Activated CD4-positive, alpha-beta T cell treated with anti-CD3 and anti-CD28 coated beads, Interleukin-2, amount 50 U/mL, for 24 hours (primary cell): ENCODE results near the gene SHBG.

Experiments used
- DNase-seq, 2 donors: peaks; one replicate each; pipeline ENCODE4 v3.0.0-alpha.2; 2020; ENCODE audit warnings: low read depth in 1 of 2, low spot score in 1 of 2

SHBG gene

GRCh38 chr17:7646457-7646856, 16.5 kb downstream of the SHBG start:
- no peak for DNase-seq

GRCh38 chr17:7647018-7647417, 17.1 kb downstream of the SHBG start:
- no peak for DNase-seq

- peak; percentile 21 to 59 for DNase-seq
These were observed 20.7 kb downstream of the SHBG start, which contains the start of gene ATP1B2 for GRCh38 chr17:7650509-7651096. Gene ATP1B2 (plus strand): TSS chr17:7650926. CDS start chr17:7651519, 593 bp downstream.

GRCh38 chr17:7651097-7651664, 21.2 kb downstream of the SHBG start:
- DNase-seq, result no peak

DNA sequence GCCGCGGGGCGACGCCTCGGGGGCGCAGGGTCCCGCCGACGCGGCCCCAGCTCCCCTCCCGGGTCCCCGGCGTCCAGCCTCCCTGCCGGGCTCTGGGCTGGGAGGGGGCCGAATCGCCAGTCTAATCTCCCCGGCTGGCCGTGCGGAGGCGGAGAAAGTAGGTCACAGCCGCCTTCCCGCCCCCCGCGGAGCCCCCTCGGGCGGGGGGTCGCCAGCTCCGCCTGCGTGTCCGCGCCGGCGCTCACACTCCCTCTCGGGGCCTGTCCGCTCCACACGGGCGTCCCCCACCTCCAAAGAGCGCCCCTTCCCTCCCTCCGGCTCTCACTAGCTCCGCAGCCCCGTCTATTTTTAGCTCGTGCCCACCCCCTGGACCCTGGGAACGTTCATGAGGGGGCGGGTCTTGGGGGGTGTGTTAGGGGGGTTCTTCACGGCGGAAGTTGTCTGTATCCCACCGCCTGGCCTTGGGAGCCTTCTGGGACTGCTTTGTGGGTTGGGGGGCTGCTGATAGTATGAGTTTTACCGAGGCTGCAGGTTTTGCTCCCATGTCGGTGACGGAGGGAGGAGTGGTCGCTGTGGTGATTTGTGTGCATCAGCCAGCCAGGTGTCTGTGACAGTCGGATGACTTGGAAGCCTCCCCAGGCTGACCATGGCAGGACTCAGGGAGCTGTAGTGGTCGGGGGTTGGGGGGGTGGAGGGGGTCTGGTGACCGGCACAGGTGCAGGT, 21.9 kb downstream of the SHBG start:
- DNase-seq, result no peak

GRCh38 chr17:7652388-7653356, 22.7 kb downstream of the SHBG start:
- no peak for DNase-seq

DNA sequence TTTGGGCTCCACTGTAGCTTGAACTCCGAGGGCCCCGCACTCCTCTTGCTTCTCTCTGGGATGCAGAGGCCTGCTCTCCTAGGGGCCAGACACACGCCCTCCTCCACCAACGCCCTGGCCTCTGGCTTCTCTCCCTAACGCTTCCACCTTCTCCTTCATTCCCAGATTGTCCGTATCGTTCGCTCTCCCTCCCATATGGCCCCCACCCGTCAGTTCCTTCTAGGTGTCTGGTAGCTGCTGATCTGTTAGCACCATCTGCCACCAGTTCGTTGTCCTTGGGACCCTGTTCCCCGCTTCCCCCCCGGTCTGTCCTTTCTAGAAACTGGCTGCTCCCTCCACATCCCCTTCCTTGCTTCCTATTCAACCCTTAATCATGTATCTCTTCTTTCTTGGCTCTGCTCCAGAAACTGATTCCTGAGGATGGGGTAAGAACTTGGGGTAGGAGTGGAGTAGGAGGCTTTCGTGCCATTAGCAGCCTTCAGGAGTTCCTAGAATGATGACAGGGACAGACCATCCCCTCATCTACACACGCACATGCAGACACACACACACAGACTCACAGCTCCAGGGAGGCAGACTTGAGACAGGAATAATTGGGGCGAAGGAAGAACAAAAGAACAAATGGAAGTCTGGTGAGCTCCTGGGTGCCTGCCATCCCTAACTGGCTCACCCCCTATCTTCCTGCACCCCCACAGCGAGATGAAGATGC, 25.1 kb downstream of the SHBG start:
- DNase-seq, result no peak

DNA sequence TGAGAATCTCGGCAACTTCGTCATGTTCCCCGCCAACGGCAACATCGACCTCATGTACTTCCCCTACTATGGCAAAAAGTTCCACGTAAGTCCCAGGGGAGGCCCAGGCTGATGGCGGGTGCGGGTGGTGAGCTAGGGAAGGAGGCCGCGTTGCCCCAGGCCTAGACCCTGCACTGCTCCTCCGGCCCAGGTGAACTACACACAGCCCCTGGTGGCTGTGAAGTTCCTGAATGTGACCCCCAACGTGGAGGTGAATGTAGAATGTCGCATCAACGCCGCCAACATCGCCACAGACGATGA, 25.6 kb downstream of the SHBG start:
- no peak for DNase-seq

GRCh38 chr17:7656958-7657609, 27.1 kb downstream of the SHBG start:
- no peak for DNase-seq

DNA sequence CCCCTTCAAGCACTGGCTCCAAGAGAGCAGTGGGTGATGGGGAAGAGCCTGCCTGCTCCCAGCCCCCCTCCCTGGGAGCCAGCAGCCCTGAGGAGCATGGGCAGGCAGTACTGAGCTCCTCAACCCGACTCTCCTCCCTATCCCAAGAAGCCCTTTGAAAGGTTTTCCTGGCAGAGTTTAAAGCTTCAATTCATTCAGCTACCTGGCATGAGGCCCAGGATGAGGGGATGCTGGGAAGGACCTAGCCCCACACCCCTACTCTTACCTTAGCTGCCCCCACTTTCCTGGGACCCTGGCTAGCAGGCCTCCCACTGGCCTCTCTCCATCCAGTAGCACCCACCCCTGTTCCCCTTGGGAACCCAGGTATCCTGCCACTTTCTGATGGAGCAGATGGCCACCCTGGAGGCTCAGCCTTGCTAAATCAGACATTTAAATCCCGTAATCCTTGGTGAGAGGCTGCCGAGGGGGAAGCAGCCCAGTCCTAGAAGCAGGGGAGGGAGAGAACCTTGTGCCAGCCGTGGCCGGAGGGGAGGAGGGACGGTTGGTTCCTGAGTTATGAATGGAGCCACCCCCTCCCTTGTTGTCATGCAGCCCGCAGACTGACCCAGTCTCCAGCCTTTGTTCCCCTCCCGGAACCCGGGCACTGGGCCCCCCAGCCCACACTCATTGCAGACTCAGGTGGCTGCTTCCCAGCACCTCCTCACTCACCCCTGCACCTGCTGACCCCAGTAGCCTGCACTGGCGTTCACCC, 37.9 kb downstream of the SHBG start:
- DNase-seq, result no peak

GRCh38 chr17:7668482-7668881, 38.5 kb downstream of the SHBG start:
- no peak for DNase-seq

GRCh38 chr17:7673239-7673638, 43.3 kb downstream of the SHBG start:
- peak in 1 of 2 donors; percentile 17 for DNase-seq

GRCh38 chr17:7674934-7675333, 45.0 kb downstream of the SHBG start:
- no peak for DNase-seq

- no peak for DNase-seq
These were observed 46.6 kb downstream of the SHBG start for GRCh38 chr17:7676533-7676932.

GRCh38 chr17:7677388-7678067, 47.6 kb downstream of the SHBG start:
- no peak for DNase-seq
